ENCODE results near the gene CPHXL2. TPM values are rescaled to one million over a fixed set of nuclear protein-coding genes. Genes with fewer than 3 reads are reported as not detected.

Gene CPHXL2
- total RNA-seq, 1 donor from 2014 or later, result not detected

DNA sequence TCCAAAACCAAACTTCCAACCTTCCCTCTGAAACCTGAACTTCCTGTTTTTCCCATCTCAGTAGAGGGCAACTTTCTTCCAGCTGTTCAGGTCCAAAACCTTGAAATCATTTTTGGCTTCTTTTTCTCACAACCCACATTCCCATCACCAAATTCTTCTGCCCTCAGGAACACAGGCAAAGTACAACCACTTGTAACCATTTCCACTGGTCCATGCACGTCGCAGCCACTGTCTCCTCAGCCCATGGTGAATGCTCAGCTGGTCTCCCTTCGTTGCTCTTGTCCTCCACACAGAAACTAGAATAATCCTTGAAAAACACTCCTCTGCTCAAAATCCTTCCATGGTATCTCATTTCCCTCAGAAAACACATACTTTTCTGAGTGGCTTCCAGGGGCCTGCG lies 50.0 kb downstream of the CPHXL2 start:
- no peaks in the 10 kb centered on the region for H3K27me3 ChIP-seq (ENCODE audit: control insufficient read depth, insufficient read depth, low read length)
- no peak for DNase-seq (ENCODE audit: low read depth)
- no peak overlapping the region for H3K4me3 ChIP-seq (ENCODE audit: low read depth, low read length)
- TF ChIP-seq, protein P1, sequence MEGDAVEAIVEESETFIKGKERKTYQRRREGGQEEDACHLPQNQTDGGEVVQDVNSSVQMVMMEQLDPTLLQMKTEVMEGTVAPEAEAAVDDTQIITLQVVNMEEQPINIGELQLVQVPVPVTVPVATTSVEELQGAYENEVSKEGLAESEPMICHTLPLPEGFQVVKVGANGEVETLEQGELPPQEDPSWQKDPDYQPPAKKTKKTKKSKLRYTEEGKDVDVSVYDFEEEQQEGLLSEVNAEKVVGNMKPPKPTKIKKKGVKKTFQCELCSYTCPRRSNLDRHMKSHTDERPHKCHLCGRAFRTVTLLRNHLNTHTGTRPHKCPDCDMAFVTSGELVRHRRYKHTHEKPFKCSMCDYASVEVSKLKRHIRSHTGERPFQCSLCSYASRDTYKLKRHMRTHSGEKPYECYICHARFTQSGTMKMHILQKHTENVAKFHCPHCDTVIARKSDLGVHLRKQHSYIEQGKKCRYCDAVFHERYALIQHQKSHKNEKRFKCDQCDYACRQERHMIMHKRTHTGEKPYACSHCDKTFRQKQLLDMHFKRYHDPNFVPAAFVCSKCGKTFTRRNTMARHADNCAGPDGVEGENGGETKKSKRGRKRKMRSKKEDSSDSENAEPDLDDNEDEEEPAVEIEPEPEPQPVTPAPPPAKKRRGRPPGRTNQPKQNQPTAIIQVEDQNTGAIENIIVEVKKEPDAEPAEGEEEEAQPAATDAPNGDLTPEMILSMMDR (IDR thresholded peaks at IDR 0.05; ENCODE audit: insufficient read depth, low read length, poor library complexity, severe bottlenecking), result no peak
- H3K36me3 ChIP-seq (ENCODE audit: control insufficient read depth, insufficient read depth, low read length), result peaks cover 5% of the 10 kb centered on the region

DNA sequence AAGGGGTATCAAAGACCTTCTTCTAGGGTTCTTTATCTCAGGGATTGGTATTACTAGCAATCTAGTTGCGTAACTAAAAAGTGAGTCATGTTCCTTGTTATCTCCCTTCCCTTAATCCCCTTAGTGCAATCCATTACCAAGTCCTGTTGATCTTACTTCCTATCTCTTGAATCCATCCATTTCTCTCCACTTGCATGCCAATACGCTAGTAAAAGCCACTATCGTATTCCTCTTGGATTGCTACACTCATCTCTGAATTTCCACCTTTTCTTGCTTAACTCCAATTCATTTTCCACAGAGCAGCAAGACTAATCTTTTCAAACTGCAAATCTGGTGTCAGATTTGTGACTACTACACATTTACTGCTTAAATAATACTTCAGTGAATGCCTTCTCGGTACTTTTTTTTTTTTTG lies 51.9 kb downstream of the CPHXL2 start:
- no peak for DNase-seq (ENCODE audit: low read depth)
- Histone ChIP-seq H3K36me3 (ENCODE audit: control insufficient read depth, insufficient read depth, low read length) (peaks cover 4% of the 10 kb centered on the region), H3K27me3 (ENCODE audit: control insufficient read depth, insufficient read depth, low read length) (no peaks in the 10 kb centered on the region), H3K4me3 (ENCODE audit: low read depth, low read length) (no peak overlapping the region)
- TF ChIP-seq, protein P1 (IDR thresholded peaks at IDR 0.05; ENCODE audit: insufficient read depth, low read length, poor library complexity, severe bottlenecking), result no peak

DNA sequence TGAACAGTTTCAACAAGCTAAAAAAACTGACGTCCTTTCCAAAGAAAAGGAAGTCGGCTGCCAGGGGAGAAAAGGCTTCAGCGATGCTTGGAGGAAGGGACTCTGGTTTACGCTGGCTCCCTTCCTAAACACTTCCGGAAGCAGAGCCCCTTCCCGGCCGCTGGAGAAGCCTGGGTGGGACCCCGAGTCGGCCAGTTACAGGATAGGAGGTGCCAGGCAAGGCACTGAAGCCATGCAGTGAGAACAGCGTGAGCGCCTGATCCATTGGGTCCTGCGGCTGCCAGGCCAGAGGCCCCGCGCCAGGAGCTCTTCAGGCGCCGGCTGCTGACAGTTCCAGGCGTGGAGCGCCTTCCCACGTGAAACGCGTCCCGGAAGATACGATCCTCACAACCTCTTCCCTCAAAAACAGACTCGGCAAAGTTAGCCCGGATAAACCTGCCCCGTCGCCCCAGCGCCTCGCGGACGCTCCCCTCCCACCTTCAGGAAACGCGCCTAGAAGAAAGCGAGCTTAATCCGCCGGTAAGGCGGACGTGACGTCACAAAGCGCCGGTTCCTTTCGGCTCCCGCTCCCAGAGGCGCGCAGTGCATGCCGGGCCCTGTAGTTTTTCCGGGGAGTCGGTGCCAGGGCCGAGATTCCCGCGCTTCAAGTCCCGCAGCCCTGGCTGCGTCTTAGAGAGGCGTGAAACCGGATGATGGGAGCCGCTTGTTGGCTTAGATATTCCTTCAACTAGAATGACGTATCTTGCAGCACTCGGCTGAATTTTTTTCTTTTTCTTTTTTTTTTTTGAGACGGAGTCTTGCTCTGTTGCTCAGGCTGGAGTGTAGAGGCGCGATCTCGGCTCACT lies 53.8 kb downstream of the CPHXL2 start, which contains the start of gene ADAT1:
Gene ADAT1 (minus strand): TSS at position 521 of the 845 bp plus-strand sequence. CDS start 2,482 bp downstream, outside the sequence.
- peak; percentile 94 for DNase-seq (ENCODE audit: low read depth)
- Histone ChIP-seq H3K27me3 (ENCODE audit: control insufficient read depth, insufficient read depth, low read length) (no peaks in the 10 kb centered on the region), H3K36me3 (ENCODE audit: control insufficient read depth, insufficient read depth, low read length) (peaks cover 1% of the 10 kb centered on the region), H3K4me3 (ENCODE audit: low read depth, low read length) (peak within 1 kb of the TSS; percentile 76)
- TF ChIP-seq, protein P1 (IDR thresholded peaks at IDR 0.05; ENCODE audit: insufficient read depth, low read length, poor library complexity, severe bottlenecking), result no peak

DNA sequence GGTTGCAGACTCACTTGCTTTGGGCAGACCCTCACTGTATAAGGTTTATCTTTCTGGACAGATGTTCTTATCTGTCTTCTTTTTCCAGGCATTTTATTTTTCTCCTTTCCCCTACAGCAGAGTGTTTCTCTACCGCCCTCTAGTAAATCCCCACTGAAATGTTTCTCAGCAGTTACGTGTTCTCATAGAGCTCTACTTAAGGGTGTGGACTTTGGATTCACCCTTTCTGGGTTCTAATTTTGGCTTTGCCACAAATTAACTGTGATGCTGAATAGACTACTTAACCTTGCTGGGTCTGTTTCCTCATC lies 55.7 kb downstream of the CPHXL2 start:
- H3K36me3 ChIP-seq (ENCODE audit: control insufficient read depth, insufficient read depth, low read length), result peaks cover 1% of the 10 kb centered on the region
- H3K4me3 ChIP-seq (ENCODE audit: low read depth, low read length), result no peak overlapping the region
- peak; percentile 12 for DNase-seq (ENCODE audit: low read depth)
- TF ChIP-seq, protein P1 (IDR thresholded peaks at IDR 0.05; ENCODE audit: insufficient read depth, low read length, poor library complexity, severe bottlenecking), result peak; percentile 46
- H3K27me3 ChIP-seq (ENCODE audit: control insufficient read depth, insufficient read depth, low read length), result no peaks in the 10 kb centered on the region

DNA sequence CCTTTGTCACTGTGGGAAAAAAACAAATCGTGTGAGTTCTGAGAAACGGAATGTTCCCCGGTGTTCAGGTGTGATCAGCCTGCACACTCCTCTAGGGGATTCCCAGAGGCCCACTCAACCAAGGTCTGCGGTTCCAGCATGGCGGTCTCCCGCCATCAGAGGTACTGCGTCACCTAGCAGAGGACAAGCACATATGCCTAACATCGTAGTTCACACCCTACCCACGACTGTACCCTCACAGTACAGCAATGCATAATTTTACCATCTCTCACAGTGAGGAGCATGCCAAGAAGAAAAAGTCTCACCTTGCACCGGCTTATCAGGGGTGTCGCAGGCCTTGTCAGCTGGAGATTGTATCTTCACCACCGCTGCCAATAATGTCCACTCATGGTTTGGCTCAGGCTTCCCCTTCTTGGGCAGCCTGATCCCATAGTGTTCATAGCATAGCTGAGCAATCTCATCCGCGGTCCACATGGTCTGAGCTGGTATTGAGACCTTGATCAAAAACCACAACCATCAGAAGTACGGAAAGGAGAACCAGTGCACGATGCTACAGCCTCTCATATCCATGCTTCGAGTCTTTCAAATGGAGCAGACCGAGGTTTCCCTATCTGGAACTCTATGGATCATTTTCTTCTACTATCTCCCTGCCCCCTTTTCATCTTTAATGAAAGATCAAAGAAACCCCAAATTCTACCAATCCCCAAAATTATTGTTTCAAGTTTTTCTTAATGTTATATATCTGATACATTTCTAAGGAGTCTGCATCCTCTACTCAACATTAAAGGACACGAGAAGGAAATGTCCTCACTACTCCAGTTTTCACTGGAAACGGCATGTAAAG lies 56.3 kb downstream of the CPHXL2 start:
- Histone ChIP-seq H3K4me3 (ENCODE audit: low read depth, low read length) (no peak overlapping the region), H3K36me3 (ENCODE audit: control insufficient read depth, insufficient read depth, low read length) (peaks cover 1% of the 10 kb centered on the region), H3K27me3 (ENCODE audit: control insufficient read depth, insufficient read depth, low read length) (no peaks in the 10 kb centered on the region)
- DNase-seq (ENCODE audit: low read depth), result no peak
- TF ChIP-seq, protein P1 (IDR thresholded peaks at IDR 0.05; ENCODE audit: insufficient read depth, low read length, poor library complexity, severe bottlenecking), result no peak

Measured in kidney epithelial cell (primary cell).